HG03064 (cell line): ENCODE measurements around the gene UVRAG.
"Not testable (repeated sequence)": the region's sequence is repeated elsewhere in the genome, so short reads cannot be mapped to it uniquely, and the experiment has no call there.

ENCODE experiments used
- ATAC-seq: cut with Tn5 transposase; IDR thresholded peaks from one replicate; pipeline ENCODE4 v1.9.1; 2021; ENCODE audit warnings: low read depth; ENCODE audit not compliant: unreplicated experiment

Gene UVRAG

GRCh38 chr11:75873417-75874221, 58.6 kb downstream of the UVRAG start:
- ATAC-seq, result peak; percentile 57

GRCh38 chr11:75874684-75875341, 59.8 kb downstream of the UVRAG start:
- no peak for ATAC-seq

- not testable (repeated sequence) for ATAC-seq
Observed at GRCh38 chr11:75877327-75877726, 62.3 kb downstream of the UVRAG start.

- ATAC-seq, result not testable (repeated sequence)
Observed at GRCh38 chr11:75877931-75878330, 62.9 kb downstream of the UVRAG start.

GRCh38 chr11:75878933-75879332, 63.9 kb downstream of the UVRAG start:
- ATAC-seq, result no peak

- ATAC-seq, result no peak
Observed at GRCh38 chr11:75879737-75880136, 64.7 kb downstream of the UVRAG start.

- not testable (repeated sequence) for ATAC-seq
Observed at GRCh38 chr11:75880343-75880742, 65.3 kb downstream of the UVRAG start.

GRCh38 chr11:75884321-75884720, 69.3 kb downstream of the UVRAG start:
- no peak for ATAC-seq

- ATAC-seq, result no peak
Observed at GRCh38 chr11:75888416-75888815, 73.4 kb downstream of the UVRAG start.

- ATAC-seq, result no peak
Observed at GRCh38 chr11:75891947-75892739, 77.1 kb downstream of the UVRAG start.

- ATAC-seq, result no peak
Observed at GRCh38 chr11:75893251-75893650, 78.2 kb downstream of the UVRAG start.

- ATAC-seq, result no peak
Observed at GRCh38 chr11:75894036-75894585, 79.1 kb downstream of the UVRAG start.

GRCh38 chr11:75896843-75897419, 81.9 kb downstream of the UVRAG start:
- no peak for ATAC-seq

GRCh38 chr11:75898871-75899270, 83.9 kb downstream of the UVRAG start:
- no peak for ATAC-seq

GRCh38 chr11:75899806-75900205, 84.8 kb downstream of the UVRAG start:
- ATAC-seq, result no peak

- no peak for ATAC-seq
Observed at GRCh38 chr11:75900848-75901247, 85.8 kb downstream of the UVRAG start.

- no peak for ATAC-seq
Observed at GRCh38 chr11:75902631-75903030, 87.6 kb downstream of the UVRAG start.

- ATAC-seq, result no peak
Observed at GRCh38 chr11:75903276-75903675, 88.3 kb downstream of the UVRAG start.

- ATAC-seq, result no peak
Observed at GRCh38 chr11:75905434-75905833, 90.4 kb downstream of the UVRAG start.

GRCh38 chr11:75907906-75908527, 93.0 kb downstream of the UVRAG start:
- ATAC-seq, result no peak
